SK-N-SH treated with all-trans-retinoic acid at 6 μM for 48 hours (cell line): ENCODE measurements around the gene GRID1.
"Not testable (repeated sequence)": the region's sequence is repeated elsewhere in the genome, so short reads cannot be mapped to it uniquely, and the experiment has no call there.

Source experiments
- ATAC-seq: fragments of 200-7000 bp; cut with Tn5 transposase; 3 replicates; pipeline ENCODE4 v1.9.1; 2020; ENCODE audit warnings: mild to moderate bottlenecking, moderate library complexity
- ARNTL ChIP-seq: fragments of 450-650 bp; formaldehyde crosslinking; IDR thresholded peaks from 2 replicates; pipeline ENCODE4 v1.5.0; 2020; ENCODE audit warnings: low read depth, mild to moderate bottlenecking, moderate library complexity, borderline replicate concordance
- BACH2 ChIP-seq: fragments of 250-450 bp; sonication (Bioruptor Pico); IDR thresholded peaks from 2 replicates; pipeline ENCODE4 v1.9.0; 2021; ENCODE audit warnings: mild to moderate bottlenecking, borderline replicate concordance
- CSDC2 ChIP-seq: fragments of 250-450 bp; sonication (Bioruptor Pico); IDR thresholded peaks from 2 replicates; pipeline ENCODE4 v1.5.0; 2020; ENCODE audit warnings: mild to moderate bottlenecking, moderate library complexity
- ESRRG ChIP-seq: fragments of 250-450 bp; sonication (Bioruptor Pico); IDR thresholded peaks from 2 replicates; pipeline ENCODE4 v1.6.1; 2021; ENCODE audit warnings: mild to moderate bottlenecking
- PPARA ChIP-seq: fragments of 250-450 bp; sonication (Bioruptor Pico); IDR thresholded peaks from 2 replicates; pipeline ENCODE4 v1.5.0; 2020; ENCODE audit warnings: mild to moderate bottlenecking, borderline replicate concordance
- SNAI2 ChIP-seq: fragments of 250-450 bp; sonication (Bioruptor Pico); IDR thresholded peaks from 2 replicates; pipeline ENCODE4 v1.5.0; 2020; ENCODE audit warnings: mild to moderate bottlenecking, moderate library complexity
- TCF4 ChIP-seq: fragments of 250-450 bp; sonication (Bioruptor Pico); IDR thresholded peaks from 2 replicates; pipeline ENCODE4 v1.8.0; 2021; ENCODE audit warnings: mild to moderate bottlenecking, moderate library complexity, borderline replicate concordance
- TOX ChIP-seq: fragments of 250-450 bp; sonication (Bioruptor Pico); IDR thresholded peaks from 2 replicates; pipeline ENCODE4 v1.8.0; 2021; ENCODE audit warnings: mild to moderate bottlenecking, moderate library complexity, borderline replicate concordance
- ZC3H10 ChIP-seq: fragments of 250-450 bp; sonication (Bioruptor Pico); IDR thresholded peaks from 2 replicates; pipeline ENCODE4 v1.5.1; 2021; ENCODE audit warnings: mild to moderate bottlenecking, moderate library complexity
- ZFP3 ChIP-seq: fragments of 250-450 bp; sonication (Bioruptor Pico); IDR thresholded peaks from 2 replicates; pipeline ENCODE4 v1.5.0; 2020; ENCODE audit warnings: mild to moderate bottlenecking, moderate library complexity
- ZFP30 ChIP-seq: fragments of 450-650 bp; formaldehyde crosslinking; IDR thresholded peaks from 2 replicates; pipeline ENCODE4 v1.5.0; 2022; ENCODE audit warnings: mild to moderate bottlenecking, moderate library complexity
- ZNF565 ChIP-seq: fragments of 450-650 bp; formaldehyde crosslinking; conservative IDR thresholded peaks from 2 replicates; pipeline ENCODE4 v1.5.0; 2020; ENCODE audit warnings: low read depth, mild to moderate bottlenecking, moderate library complexity
- ZNF70 ChIP-seq: fragments of 450-650 bp; formaldehyde crosslinking; IDR thresholded peaks from 2 replicates; pipeline ENCODE4 v1.5.0; 2020; ENCODE audit warnings: mild to moderate bottlenecking, moderate library complexity
- ZNF8 ChIP-seq: fragments of 450-650 bp; formaldehyde crosslinking; IDR thresholded peaks from 2 replicates; pipeline ENCODE4 v1.5.0; 2020; ENCODE audit warnings: mild to moderate bottlenecking, moderate library complexity
- TF ChIP-seq, protein P1 (sequence below): fragments of 250-450 bp; sonication (Bioruptor Pico); IDR thresholded peaks from 2 replicates; pipeline ENCODE4 v1.5.1; 2021; ENCODE audit warnings: mild to moderate bottlenecking, moderate library complexity
- TF ChIP-seq, protein P2 (sequence below): fragments of 250-450 bp; sonication (Bioruptor Pico); IDR thresholded peaks from 2 replicates; pipeline ENCODE4 v1.8.0; 2021; ENCODE audit warnings: low read depth, mild to moderate bottlenecking, moderate library complexity, borderline replicate concordance
- TF ChIP-seq, protein P3 (sequence below): fragments of 250-450 bp; sonication (Bioruptor Pico); IDR thresholded peaks from 2 replicates; pipeline ENCODE4 v1.8.0; 2020; ENCODE audit warnings: mild to moderate bottlenecking, moderate library complexity, borderline replicate concordance
- TF ChIP-seq, protein P4 (sequence below): fragments of 250-450 bp; sonication (Bioruptor Pico); IDR thresholded peaks from 2 replicates; pipeline ENCODE4 v1.5.1; 2020; ENCODE audit warnings: low read depth, mild to moderate bottlenecking, moderate library complexity
- TF ChIP-seq, protein P5 (sequence below): fragments of 250-450 bp; sonication (Bioruptor Pico); IDR thresholded peaks from 2 replicates; pipeline ENCODE4 v1.5.0; 2020; ENCODE audit warnings: mild to moderate bottlenecking, moderate library complexity

Gene GRID1

DNA sequence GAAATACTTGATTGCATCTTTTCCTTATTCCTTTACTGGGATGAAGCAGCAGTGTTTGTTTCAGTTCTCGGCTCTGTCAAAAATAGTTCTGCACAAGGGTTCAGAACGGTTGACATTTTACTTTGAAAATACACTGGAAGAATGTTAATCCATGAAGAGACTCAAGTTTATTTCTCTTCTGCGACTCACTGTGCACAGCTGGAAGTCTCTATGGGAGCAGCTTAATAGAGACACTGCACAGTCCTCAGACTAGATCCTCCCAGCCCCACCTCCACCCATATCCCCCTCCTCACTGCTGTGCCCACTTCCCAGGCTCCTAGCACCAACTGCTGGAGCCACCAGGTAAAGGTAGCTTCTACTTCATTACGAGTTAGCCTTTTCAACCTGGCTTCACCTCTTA is 517.8 kb downstream of the GRID1 start (continued):
- TF ChIP-seq, protein P1, sequence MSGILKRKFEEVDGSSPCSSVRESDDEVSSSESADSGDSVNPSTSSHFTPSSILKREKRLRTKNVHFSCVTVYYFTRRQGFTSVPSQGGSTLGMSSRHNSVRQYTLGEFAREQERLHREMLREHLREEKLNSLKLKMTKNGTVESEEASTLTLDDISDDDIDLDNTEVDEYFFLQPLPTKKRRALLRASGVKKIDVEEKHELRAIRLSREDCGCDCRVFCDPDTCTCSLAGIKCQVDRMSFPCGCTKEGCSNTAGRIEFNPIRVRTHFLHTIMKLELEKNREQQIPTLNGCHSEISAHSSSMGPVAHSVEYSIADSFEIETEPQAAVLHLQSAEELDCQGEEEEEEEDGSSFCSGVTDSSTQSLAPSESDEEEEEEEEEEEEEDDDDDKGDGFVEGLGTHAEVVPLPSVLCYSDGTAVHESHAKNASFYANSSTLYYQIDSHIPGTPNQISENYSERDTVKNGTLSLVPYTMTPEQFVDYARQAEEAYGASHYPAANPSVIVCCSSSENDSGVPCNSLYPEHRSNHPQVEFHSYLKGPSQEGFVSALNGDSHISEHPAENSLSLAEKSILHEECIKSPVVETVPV, result no peak
- TF ChIP-seq, protein P2, sequence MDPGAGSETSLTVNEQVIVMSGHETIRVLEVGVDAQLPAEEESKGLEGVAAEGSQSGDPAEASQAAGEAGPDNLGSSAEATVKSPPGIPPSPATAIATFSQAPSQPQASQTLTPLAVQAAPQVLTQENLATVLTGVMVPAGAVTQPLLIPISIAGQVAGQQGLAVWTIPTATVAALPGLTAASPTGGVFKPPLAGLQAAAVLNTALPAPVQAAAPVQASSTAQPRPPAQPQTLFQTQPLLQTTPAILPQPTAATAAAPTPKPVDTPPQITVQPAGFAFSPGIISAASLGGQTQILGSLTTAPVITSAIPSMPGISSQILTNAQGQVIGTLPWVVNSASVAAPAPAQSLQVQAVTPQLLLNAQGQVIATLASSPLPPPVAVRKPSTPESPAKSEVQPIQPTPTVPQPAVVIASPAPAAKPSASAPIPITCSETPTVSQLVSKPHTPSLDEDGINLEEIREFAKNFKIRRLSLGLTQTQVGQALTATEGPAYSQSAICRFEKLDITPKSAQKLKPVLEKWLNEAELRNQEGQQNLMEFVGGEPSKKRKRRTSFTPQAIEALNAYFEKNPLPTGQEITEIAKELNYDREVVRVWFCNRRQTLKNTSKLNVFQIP (CRISPR knock-in tag), result no peak

DNA sequence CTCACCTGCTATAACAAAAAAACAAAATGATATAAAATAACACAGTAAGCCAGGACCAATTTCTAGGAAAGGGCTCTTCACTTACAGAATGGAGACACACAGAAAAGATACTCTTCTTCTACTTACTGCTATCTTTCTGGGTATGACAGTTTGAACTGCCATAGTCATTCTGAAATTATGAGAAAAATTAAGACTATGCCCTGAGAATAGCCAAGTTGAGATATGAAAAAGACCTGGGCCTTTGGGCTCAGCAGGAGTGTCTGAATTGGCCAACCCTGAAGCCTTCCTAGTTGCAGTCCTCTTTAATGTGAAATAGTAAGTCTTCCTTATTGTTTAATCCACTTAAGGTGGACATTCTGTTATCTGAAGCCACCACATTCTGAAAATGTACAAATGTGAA is 519.5 kb downstream of the GRID1 start:
- no peak for ATAC-seq

DNA sequence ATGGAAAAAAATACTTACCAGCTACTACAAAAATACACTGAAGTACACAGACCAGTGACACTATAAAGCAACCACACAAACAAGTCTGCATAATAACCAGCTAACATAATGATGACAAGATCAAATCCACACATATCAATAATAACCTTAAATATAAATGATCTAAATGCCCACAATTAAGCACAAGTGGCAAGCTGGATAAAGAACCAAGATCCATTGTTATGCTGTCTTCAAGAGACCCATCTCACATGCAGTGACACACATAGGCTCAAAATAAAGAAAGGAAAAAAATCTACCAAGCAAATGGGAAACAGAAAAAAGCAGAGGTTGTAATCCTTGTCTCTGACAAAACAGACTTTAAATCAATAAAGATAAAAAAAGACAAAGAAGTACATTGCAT is 527.9 kb downstream of the GRID1 start:
- ATAC-seq, result not testable (repeated sequence)

More for the DNA sequence above, 519.5 kb downstream of the GRID1 start:
- TF ChIP-seq, protein P2 (CRISPR knock-in tag), result no peak
- TF ChIP-seq ZFP3 (CRISPR knock-in tag), result no peak

DNA sequence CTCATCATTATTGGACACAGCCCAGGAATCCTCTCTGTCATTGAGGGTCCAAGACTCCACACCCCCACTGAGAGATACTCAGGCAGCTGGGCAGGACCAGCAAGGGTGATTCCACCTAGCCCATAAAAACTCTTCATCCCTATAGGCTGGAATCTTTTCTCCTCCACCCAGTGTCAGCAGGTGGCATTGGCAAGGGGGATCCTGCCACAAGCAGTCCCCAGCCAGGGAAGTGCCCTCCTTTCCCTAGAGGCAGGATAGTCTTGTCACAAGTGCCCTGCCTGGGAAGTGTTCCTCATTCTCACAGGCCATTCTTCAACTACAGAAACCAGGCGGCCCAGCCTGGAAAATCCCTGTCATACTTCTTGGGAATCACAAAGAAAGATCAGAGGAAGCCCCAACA is 533.6 kb downstream of the GRID1 start:
- TF ChIP-seq ZNF8 (CRISPR knock-in tag) (no peak), TCF4 (CRISPR knock-in tag) (no peak), BACH2 (CRISPR knock-in tag) (no peak), ZC3H10 (CRISPR knock-in tag) (no peak), ZNF565 (CRISPR knock-in tag) (no peak), SNAI2 (CRISPR knock-in tag) (no peak), TOX (CRISPR knock-in tag) (no peak), ARNTL (CRISPR knock-in tag) (no peak), CSDC2 (CRISPR knock-in tag) (no peak), ZFP3 (CRISPR knock-in tag) (no peak), ZNF70 (CRISPR knock-in tag) (no peak), PPARA (CRISPR knock-in tag) (no peak), ESRRG (CRISPR knock-in tag) (no peak), ZFP30 (CRISPR knock-in tag) (no peak)
- TF ChIP-seq, protein P3, sequence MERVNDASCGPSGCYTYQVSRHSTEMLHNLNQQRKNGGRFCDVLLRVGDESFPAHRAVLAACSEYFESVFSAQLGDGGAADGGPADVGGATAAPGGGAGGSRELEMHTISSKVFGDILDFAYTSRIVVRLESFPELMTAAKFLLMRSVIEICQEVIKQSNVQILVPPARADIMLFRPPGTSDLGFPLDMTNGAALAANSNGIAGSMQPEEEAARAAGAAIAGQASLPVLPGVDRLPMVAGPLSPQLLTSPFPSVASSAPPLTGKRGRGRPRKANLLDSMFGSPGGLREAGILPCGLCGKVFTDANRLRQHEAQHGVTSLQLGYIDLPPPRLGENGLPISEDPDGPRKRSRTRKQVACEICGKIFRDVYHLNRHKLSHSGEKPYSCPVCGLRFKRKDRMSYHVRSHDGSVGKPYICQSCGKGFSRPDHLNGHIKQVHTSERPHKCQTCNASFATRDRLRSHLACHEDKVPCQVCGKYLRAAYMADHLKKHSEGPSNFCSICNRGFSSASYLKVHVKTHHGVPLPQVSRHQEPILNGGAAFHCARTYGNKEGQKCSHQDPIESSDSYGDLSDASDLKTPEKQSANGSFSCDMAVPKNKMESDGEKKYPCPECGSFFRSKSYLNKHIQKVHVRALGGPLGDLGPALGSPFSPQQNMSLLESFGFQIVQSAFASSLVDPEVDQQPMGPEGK (CRISPR knock-in tag), result no peak
- TF ChIP-seq, protein P4, sequence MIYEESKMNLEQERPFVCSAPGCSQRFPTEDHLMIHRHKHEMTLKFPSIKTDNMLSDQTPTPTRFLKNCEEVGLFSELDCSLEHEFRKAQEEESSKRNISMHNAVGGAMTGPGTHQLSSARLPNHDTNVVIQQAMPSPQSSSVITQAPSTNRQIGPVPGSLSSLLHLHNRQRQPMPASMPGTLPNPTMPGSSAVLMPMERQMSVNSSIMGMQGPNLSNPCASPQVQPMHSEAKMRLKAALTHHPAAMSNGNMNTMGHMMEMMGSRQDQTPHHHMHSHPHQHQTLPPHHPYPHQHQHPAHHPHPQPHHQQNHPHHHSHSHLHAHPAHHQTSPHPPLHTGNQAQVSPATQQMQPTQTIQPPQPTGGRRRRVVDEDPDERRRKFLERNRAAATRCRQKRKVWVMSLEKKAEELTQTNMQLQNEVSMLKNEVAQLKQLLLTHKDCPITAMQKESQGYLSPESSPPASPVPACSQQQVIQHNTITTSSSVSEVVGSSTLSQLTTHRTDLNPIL (CRISPR knock-in tag), result no peak
- TF ChIP-seq, protein P1, result no peak
- TF ChIP-seq, protein P2 (CRISPR knock-in tag), result no peak
- TF ChIP-seq, protein P5, sequence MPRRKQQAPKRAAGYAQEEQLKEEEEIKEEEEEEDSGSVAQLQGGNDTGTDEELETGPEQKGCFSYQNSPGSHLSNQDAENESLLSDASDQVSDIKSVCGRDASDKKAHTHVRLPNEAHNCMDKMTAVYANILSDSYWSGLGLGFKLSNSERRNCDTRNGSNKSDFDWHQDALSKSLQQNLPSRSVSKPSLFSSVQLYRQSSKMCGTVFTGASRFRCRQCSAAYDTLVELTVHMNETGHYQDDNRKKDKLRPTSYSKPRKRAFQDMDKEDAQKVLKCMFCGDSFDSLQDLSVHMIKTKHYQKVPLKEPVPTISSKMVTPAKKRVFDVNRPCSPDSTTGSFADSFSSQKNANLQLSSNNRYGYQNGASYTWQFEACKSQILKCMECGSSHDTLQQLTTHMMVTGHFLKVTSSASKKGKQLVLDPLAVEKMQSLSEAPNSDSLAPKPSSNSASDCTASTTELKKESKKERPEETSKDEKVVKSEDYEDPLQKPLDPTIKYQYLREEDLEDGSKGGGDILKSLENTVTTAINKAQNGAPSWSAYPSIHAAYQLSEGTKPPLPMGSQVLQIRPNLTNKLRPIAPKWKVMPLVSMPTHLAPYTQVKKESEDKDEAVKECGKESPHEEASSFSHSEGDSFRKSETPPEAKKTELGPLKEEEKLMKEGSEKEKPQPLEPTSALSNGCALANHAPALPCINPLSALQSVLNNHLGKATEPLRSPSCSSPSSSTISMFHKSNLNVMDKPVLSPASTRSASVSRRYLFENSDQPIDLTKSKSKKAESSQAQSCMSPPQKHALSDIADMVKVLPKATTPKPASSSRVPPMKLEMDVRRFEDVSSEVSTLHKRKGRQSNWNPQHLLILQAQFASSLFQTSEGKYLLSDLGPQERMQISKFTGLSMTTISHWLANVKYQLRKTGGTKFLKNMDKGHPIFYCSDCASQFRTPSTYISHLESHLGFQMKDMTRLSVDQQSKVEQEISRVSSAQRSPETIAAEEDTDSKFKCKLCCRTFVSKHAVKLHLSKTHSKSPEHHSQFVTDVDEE (CRISPR knock-in tag), result no peak
- TF ChIP-seq, all 23 proteins: peak for 0

More for the DNA sequence above, 533.6 kb downstream of the GRID1 start:
- ATAC-seq, result no peak
